ENCODE measurements around the gene FOXE1. TPM values are rescaled to one million over a fixed set of nuclear protein-coding genes. Genes with fewer than 3 reads are reported as not detected.

Gene FOXE1
- total and polyA plus RNA-seq, 7 experiments from 2014 or later, result 0.05 TPM; not detected in 6

DNA sequence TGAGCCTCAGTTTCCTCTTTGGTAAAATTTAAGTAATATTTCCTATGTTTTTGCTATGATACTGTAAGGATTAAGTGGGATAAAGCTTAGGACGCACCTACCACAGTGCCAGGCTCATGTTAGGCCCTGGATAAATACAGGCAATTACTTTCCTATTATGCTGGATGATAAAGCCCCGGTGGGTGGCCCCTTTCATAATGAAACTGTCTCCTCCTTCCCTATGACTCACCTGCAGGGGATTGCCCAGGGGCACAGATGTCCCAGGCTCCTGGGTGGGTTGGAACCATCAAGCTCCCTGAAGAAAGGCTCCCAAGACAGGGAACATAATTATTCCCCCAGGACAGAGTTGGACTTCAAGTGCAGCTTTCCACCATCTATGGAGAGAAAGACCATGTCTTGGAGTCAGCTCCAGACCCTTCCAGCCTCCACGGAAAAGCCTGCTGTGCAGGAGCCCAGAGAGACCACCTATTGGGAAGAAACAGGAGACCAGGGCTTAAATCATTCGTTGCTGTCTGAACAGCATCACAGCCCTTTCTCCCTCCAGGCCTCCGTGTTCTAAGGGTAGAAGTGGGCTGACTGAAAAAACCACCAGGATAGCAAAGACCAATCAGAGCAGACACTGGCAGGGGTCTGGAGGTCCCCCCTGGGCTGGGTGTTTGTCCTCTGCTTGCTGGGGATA is 43.2 kb upstream of the FOXE1 start:
- DNase-seq (no peak), ATAC-seq (no peak)
- POLR2A ChIA-PET, result interaction anchor here (0.6 kb wide), 1 partner anchor 96 kb away, joined by 3 read pairs; no protein-coding TSS in a partner anchor
- Histone ChIP-seq H3K4me3 (ENCODE audit: low read length) (no peak overlapping the region), H3K4me1 (ENCODE audit: control insufficient read depth in 2 of 2, insufficient read depth in 2 of 2, low read length in 2 of 2) (no peaks in the 10 kb centered on the region), H3K27ac (ENCODE audit: low read depth, low read length) (no peak overlapping the region), H3K27me3 (ENCODE audit: control insufficient read depth in 2 of 2, insufficient read depth in 2 of 2, low read length in 2 of 2) (no peaks in the 10 kb centered on the region), H3K9me3 (ENCODE audit: control insufficient read depth in 2 of 3, low read length in 3 of 3) (no peaks in the 10 kb centered on the region), H3K36me3 (ENCODE audit: control insufficient read depth in 2 of 3, insufficient read depth in 3 of 3, low read length in 3 of 3) (no peaks in the 10 kb centered on the region)
- H3K36me3 Mint-ChIP-seq, result no peaks in the 10 kb centered on the region
- CTCF ChIA-PET, result no interaction called here
- peaks cover 0 to 6% (median 0%) of the 10 kb centered on the region in 11 donors for H3K9me3 Mint-ChIP-seq
- no peaks in the 10 kb centered on the region for H3K4me1 Mint-ChIP-seq
- no peak overlapping the region for H3K27ac Mint-ChIP-seq
- intact Hi-C loops (cut with micrococcal nuclease), result no loop called here
- H3K4me3 Mint-ChIP-seq, result no peak overlapping the region
- peaks cover 9 to 36% (median 13%) of the 10 kb centered on the region in 5 donors for H3K27me3 Mint-ChIP-seq

DNA sequence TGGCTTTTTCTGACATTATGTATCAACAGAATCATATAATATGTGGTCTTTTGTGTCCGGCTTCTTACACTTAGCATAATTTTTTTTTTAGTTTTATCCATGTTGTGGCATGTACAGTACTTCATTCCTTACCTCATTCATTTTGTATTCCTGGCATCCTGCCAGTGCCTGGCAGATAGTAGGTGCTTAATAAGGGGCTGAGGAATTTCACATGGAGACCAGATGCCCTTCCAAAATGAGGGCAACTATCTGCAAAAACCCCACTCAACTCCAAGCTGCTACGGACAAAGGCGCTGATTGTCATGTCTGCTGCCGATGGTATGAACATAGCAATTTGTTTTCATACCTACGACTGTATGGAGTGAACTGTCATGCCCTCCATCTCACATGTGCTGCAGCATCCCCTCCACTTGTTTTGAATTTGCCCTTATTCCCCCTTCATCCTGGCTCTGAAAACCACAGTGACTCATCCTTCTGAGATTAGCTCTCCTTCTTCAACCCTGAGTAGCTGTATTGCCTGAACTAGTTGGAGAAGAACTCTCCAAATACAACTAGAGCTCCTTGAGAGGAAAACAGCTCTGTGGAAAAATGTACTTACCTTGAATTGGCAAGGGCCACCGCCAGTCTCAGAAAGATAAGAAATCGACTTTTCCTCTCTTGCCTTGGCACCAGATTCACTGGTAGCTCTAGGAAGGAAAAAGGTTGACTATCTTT is 41.3 kb upstream of the FOXE1 start:
- intact Hi-C loops (cut with micrococcal nuclease), result no loop called here
- no peaks in the 10 kb centered on the region for H3K27me3 ChIP-seq (ENCODE audit: control insufficient read depth in 2 of 2, insufficient read depth in 2 of 2, low read length in 2 of 2)
- Mint-ChIP-seq H3K9me3 (peaks cover 0 to 6% (median 0%) of the 10 kb centered on the region in 11 donors), H3K27ac (no peak overlapping the region), H3K4me3 (no peak overlapping the region), H3K4me1 (no peaks in the 10 kb centered on the region), H3K27me3 (peaks cover 3 to 34% (median 9%) of the 10 kb centered on the region in 5 donors), H3K36me3 (no peaks in the 10 kb centered on the region)
- H3K27ac ChIP-seq (ENCODE audit: low read depth, low read length), result no peak overlapping the region
- H3K36me3 ChIP-seq (ENCODE audit: control insufficient read depth in 2 of 3, insufficient read depth in 3 of 3, low read length in 3 of 3), result no peaks in the 10 kb centered on the region
- CTCF ChIA-PET, result no interaction called here
- H3K4me3 ChIP-seq (ENCODE audit: low read length), result no peak overlapping the region
- DNase-seq (no peak), ATAC-seq (no peak)
- H3K9me3 ChIP-seq (ENCODE audit: control insufficient read depth in 2 of 3, low read length in 3 of 3), result no peaks in the 10 kb centered on the region
- POLR2A ChIA-PET, result no interaction called here
- H3K4me1 ChIP-seq (ENCODE audit: control insufficient read depth in 2 of 2, insufficient read depth in 2 of 2, low read length in 2 of 2), result no peaks in the 10 kb centered on the region

DNA sequence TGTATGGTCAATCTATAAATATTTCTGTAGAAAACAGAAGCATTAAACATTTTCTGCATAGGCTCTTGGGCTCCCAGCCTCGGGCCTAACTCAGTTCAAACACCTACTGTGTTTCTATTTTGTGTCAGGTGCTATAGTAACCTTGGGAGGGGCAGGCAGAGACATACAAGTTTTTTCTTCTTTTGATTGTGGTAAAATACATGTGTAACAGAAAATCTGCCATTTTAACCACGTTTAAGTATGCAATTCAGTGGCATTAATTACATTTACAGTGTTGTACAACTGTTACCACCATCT is 40.8 kb upstream of the FOXE1 start:
- ATAC-seq (no peak), DNase-seq (no peak)
- intact Hi-C loops (cut with micrococcal nuclease), result no loop called here
- Histone ChIP-seq H3K27me3 (ENCODE audit: control insufficient read depth in 2 of 2, insufficient read depth in 2 of 2, low read length in 2 of 2) (no peaks in the 10 kb centered on the region), H3K36me3 (ENCODE audit: control insufficient read depth in 2 of 3, insufficient read depth in 3 of 3, low read length in 3 of 3) (no peaks in the 10 kb centered on the region), H3K4me3 (ENCODE audit: low read length) (no peak overlapping the region), H3K27ac (ENCODE audit: low read depth, low read length) (no peak overlapping the region), H3K4me1 (ENCODE audit: control insufficient read depth in 2 of 2, insufficient read depth in 2 of 2, low read length in 2 of 2) (no peaks in the 10 kb centered on the region), H3K9me3 (ENCODE audit: control insufficient read depth in 2 of 3, low read length in 3 of 3) (no peaks in the 10 kb centered on the region)
- no peaks in the 10 kb centered on the region for H3K36me3 Mint-ChIP-seq
- no peak overlapping the region for H3K4me3 Mint-ChIP-seq
- peaks cover 0 to 6% (median 0%) of the 10 kb centered on the region in 11 donors for H3K9me3 Mint-ChIP-seq
- H3K27ac Mint-ChIP-seq, result no peak overlapping the region
- H3K27me3 Mint-ChIP-seq, result peaks cover 3 to 32% (median 9%) of the 10 kb centered on the region in 5 donors
- H3K4me1 Mint-ChIP-seq, result no peaks in the 10 kb centered on the region
- ChIA-PET POLR2A (no interaction called here), CTCF (no interaction called here)

- Mint-ChIP-seq H3K27ac (no peak overlapping the region), H3K4me1 (no peaks in the 10 kb centered on the region), H3K27me3 (peaks cover 11 to 34% (median 16%) of the 10 kb centered on the region in 5 donors), H3K9me3 (peaks cover 0 to 6% (median 1%) of the 10 kb centered on the region in 11 donors), H3K36me3 (peaks cover 0 to 4% (median 0%) of the 10 kb centered on the region in 5 donors), H3K4me3 (no peak overlapping the region)
- H3K4me1 ChIP-seq (ENCODE audit: control insufficient read depth in 2 of 2, insufficient read depth in 2 of 2, low read length in 2 of 2), result no peaks in the 10 kb centered on the region
- H3K4me3 ChIP-seq (ENCODE audit: low read length), result no peak overlapping the region
- ChIA-PET CTCF (no interaction called here), POLR2A (no interaction called here)
- H3K27ac ChIP-seq (ENCODE audit: low read depth, low read length), result no peak overlapping the region
- H3K27me3 ChIP-seq (ENCODE audit: control insufficient read depth in 2 of 2, insufficient read depth in 2 of 2, low read length in 2 of 2), result no peaks in the 10 kb centered on the region
- ATAC-seq (no peak), DNase-seq (no peak)
- no peaks in the 10 kb centered on the region for H3K9me3 ChIP-seq (ENCODE audit: control insufficient read depth in 2 of 3, low read length in 3 of 3)
- H3K36me3 ChIP-seq (ENCODE audit: control insufficient read depth in 2 of 3, insufficient read depth in 3 of 3, low read length in 3 of 3), result no peaks in the 10 kb centered on the region
- intact Hi-C loops (cut with micrococcal nuclease), result no loop called here
These were observed 40.0 kb upstream of the FOXE1 start for GRCh38 chr9:97813072-97813471.

GRCh38 chr9:97819735-97820134 is 33.3 kb upstream of the FOXE1 start:
- Histone ChIP-seq H3K27me3 (ENCODE audit: control insufficient read depth in 2 of 2, insufficient read depth in 2 of 2, low read length in 2 of 2) (no peaks in the 10 kb centered on the region), H3K36me3 (ENCODE audit: control insufficient read depth in 2 of 3, insufficient read depth in 3 of 3, low read length in 3 of 3) (no peaks in the 10 kb centered on the region), H3K4me1 (ENCODE audit: control insufficient read depth in 2 of 2, insufficient read depth in 2 of 2, low read length in 2 of 2) (no peaks in the 10 kb centered on the region), H3K9me3 (ENCODE audit: control insufficient read depth in 2 of 3, low read length in 3 of 3) (no peaks in the 10 kb centered on the region), H3K4me3 (ENCODE audit: low read length) (no peak overlapping the region), H3K27ac (ENCODE audit: low read depth, low read length) (no peak overlapping the region)
- H3K4me1 Mint-ChIP-seq, result no peaks in the 10 kb centered on the region
- intact Hi-C loops (cut with micrococcal nuclease), result no loop called here
- H3K9me3 Mint-ChIP-seq, result peaks cover 2 to 21% (median 5%) of the 10 kb centered on the region in 11 donors
- H3K4me3 Mint-ChIP-seq, result no peak overlapping the region
- peaks cover 37 to 63% (median 58%) of the 10 kb centered on the region in 5 donors for H3K27me3 Mint-ChIP-seq
- ChIA-PET POLR2A (no interaction called here), CTCF (no interaction called here)
- DNase-seq (no peak), ATAC-seq (no peak)
- H3K27ac Mint-ChIP-seq, result no peak overlapping the region
- H3K36me3 Mint-ChIP-seq, result peaks cover 0 to 8% (median 4%) of the 10 kb centered on the region in 5 donors

GRCh38 chr9:97820373-97820772 is 32.7 kb upstream of the FOXE1 start:
- Mint-ChIP-seq H3K27me3 (peaks cover 42 to 68% (median 60%) of the 10 kb centered on the region in 5 donors), H3K9me3 (peaks cover 2 to 18% (median 5%) of the 10 kb centered on the region in 11 donors), H3K4me3 (no peak overlapping the region), H3K36me3 (peaks cover 0 to 8% (median 4%) of the 10 kb centered on the region in 5 donors), H3K27ac (no peak overlapping the region), H3K4me1 (no peaks in the 10 kb centered on the region)
- no peaks in the 10 kb centered on the region for H3K27me3 ChIP-seq (ENCODE audit: control insufficient read depth in 2 of 2, insufficient read depth in 2 of 2, low read length in 2 of 2)
- H3K36me3 ChIP-seq (ENCODE audit: control insufficient read depth in 2 of 3, insufficient read depth in 3 of 3, low read length in 3 of 3), result no peaks in the 10 kb centered on the region
- H3K9me3 ChIP-seq (ENCODE audit: control insufficient read depth in 2 of 3, low read length in 3 of 3), result no peaks in the 10 kb centered on the region
- ChIA-PET CTCF (no interaction called here), POLR2A (no interaction called here)
- H3K4me1 ChIP-seq (ENCODE audit: control insufficient read depth in 2 of 2, insufficient read depth in 2 of 2, low read length in 2 of 2), result no peaks in the 10 kb centered on the region
- intact Hi-C loops (cut with micrococcal nuclease), result no loop called here
- DNase-seq (no peak), ATAC-seq (no peak)
- H3K4me3 ChIP-seq (ENCODE audit: low read length), result no peak overlapping the region
- no peak overlapping the region for H3K27ac ChIP-seq (ENCODE audit: low read depth, low read length)
